K562 (cell line): ENCODE data around the gene SAMD3. TPM values are rescaled to one million over a fixed set of nuclear protein-coding genes. Genes with fewer than 3 reads are reported as not detected.
"Not testable (repeated sequence)": the region's sequence is repeated elsewhere in the genome, so short reads cannot be mapped to it uniquely, and the experiment has no call there.

Experiments used
- ATAC-seq: fragments of 200-7000 bp; cut with Tn5 transposase; 3 replicates; pipeline ENCODE4 v1.9.1; 2020; ENCODE audit warnings: moderate library complexity
- BruUV-seq: library from RNA; stranded (reverse); fragments of 400-500 nt; replicated peaks from 2 replicates; lab custom pipeline; 2021; lab: Mats Ljungman, UMichigan
- CTCF ChIA-PET: fragments of 300-600 bp; formaldehyde crosslinking; extraction: SDS; loops from one replicate; lab custom pipeline; 2021; ENCODE audit warnings: low intra/inter-chr PET ratio; lab: Yijun Ruan, JAX
- POLR2A ChIA-PET: fragments of 300-600, 350-650 bp; sonication (Branson Sonifier 250); formaldehyde crosslinking; extraction: SDS; loops from one replicate; lab custom pipeline; 2021; ENCODE audit warnings: antibody characterized with exemption, inconsistent platforms; lab: Yijun Ruan, JAX
- DNase-seq, 4 experiments: peaks; one replicate each; pipeline versions ENCODE4 v3.0.0 to v3.0.0-alpha.2; 2011 to 2018; ENCODE audit warnings: low spot score in 3 of 4, mixed read lengths in 3 of 4; ENCODE audit errors: extremely low read depth in 1 of 4
- FAIRE-seq: peaks from 2 replicates; lab custom pipeline; 2011; peaks lifted over from hg19 to GRCh38; lab: Jason Lieb, UNC
- H2AFZ ChIP-seq: 2 replicates; pipeline ENCODE4 v1.6.0; 2011; ENCODE audit warnings: low read depth, low read length, control low read depth, inconsistent platforms
- H3K27ac ChIP-seq: fragments of 200-600 bp; 3 replicates; pipeline ENCODE4 v1.8.0; 2011; ENCODE audit warnings: low read depth, mild to moderate bottlenecking, control low read depth, inconsistent platforms, low read length, moderate library complexity, mixed read lengths; ENCODE audit errors: extremely low read depth
- H3K27me3 ChIP-seq, 2 experiments: fragments of 300-600 bp in 1 of 2; 2 replicates in 1 of 2; 3 replicates in 1 of 2; pipeline versions ENCODE4 v1.6.0 to v1.8.0; 2011; ENCODE audit warnings: inconsistent platforms in 2 of 2, low read length in 2 of 2, mild to moderate bottlenecking in 1 of 2, mixed read lengths in 1 of 2, moderate library complexity in 1 of 2; ENCODE audit not compliant: control insufficient read depth in 2 of 2, insufficient read depth in 2 of 2
- H3K36me3 ChIP-seq: fragments of 300-600 bp; 3 replicates; pipeline ENCODE4 v1.8.0; 2011; ENCODE audit warnings: mild to moderate bottlenecking, low read length, inconsistent platforms; ENCODE audit not compliant: control insufficient read depth, insufficient read depth
- H3K4me1 ChIP-seq, 2 experiments: fragments of 200-600 bp in 1 of 2; replicated peaks in 1 of 2; 2 replicates in 1 of 2; 3 replicates in 1 of 2; pipeline versions ENCODE4 v1.5.1 to v1.8.0; 2011; ENCODE audit warnings: inconsistent platforms in 2 of 2, low read length in 2 of 2, mild to moderate bottlenecking in 1 of 2, mixed read lengths in 1 of 2, moderate library complexity in 1 of 2; ENCODE audit not compliant: control insufficient read depth in 2 of 2, insufficient read depth in 2 of 2
- H3K4me2 ChIP-seq: 2 replicates; pipeline ENCODE4 v1.6.1; 2011; ENCODE audit warnings: low read length, control low read depth, inconsistent platforms, mixed read lengths; ENCODE audit not compliant: insufficient read depth
- H3K4me3 ChIP-seq: fragments of 200-600 bp; sonication (generic), shearing (Covaris generic); 2 replicates; pipeline ENCODE4 v1.5.1; 2016; ENCODE audit warnings: control low read depth, inconsistent platforms
- H3K79me2 ChIP-seq: fragments of 200-600 bp; 3 replicates; pipeline ENCODE4 v1.8.0; 2011; ENCODE audit warnings: low read length, inconsistent platforms; ENCODE audit not compliant: control insufficient read depth, insufficient read depth
- H3K9ac ChIP-seq, 2 experiments: 2 replicates each; pipeline versions ENCODE4 v1.6.0 to v1.6.1; 2011; ENCODE audit warnings: low read depth in 2 of 2, low read length in 2 of 2, control low read depth in 1 of 2, inconsistent platforms in 1 of 2, mild to moderate bottlenecking in 1 of 2, mixed read lengths in 1 of 2; ENCODE audit not compliant: insufficient read depth in 1 of 2
- H3K9me1 ChIP-seq: one replicate; pipeline ENCODE4 v1.6.0; 2011; ENCODE audit warnings: inconsistent platforms, mild to moderate bottlenecking, low read length, moderate library complexity; ENCODE audit not compliant: control insufficient read depth, insufficient read depth
- H3K9me3 ChIP-seq: replicated peaks from 2 replicates; pipeline ENCODE4 v1.5.1; 2011; ENCODE audit warnings: low read depth, low read length, inconsistent platforms; ENCODE audit not compliant: control insufficient read depth, insufficient read depth
- H4K20me1 ChIP-seq: replicated peaks from 2 replicates; pipeline ENCODE4 v1.6.1; 2011; ENCODE audit warnings: low read length, inconsistent platforms, mixed read lengths; ENCODE audit not compliant: control insufficient read depth, insufficient read depth
- ARHGAP35 ChIP-seq: fragments of 450-650 bp; IDR thresholded peaks from 2 replicates; pipeline ENCODE4 v1.6.1; 2018; ENCODE audit not compliant: partially characterized antibody
- GTF2F1 ChIP-seq: IDR thresholded peaks from 2 replicates; pipeline ENCODE4 v1.6.1; 2011; ENCODE audit warnings: low read depth, low read length, improper control_type of control experiment
- HIVEP1 ChIP-seq: fragments of 250-450 bp; sonication (Bioruptor Pico); IDR thresholded peaks from 2 replicates; pipeline ENCODE4 v1.4.0; 2020; ENCODE audit warnings: mild to moderate bottlenecking
- ILF3 ChIP-seq: fragments of 450-650 bp; IDR thresholded peaks from 2 replicates; pipeline ENCODE4 v1.6.1; 2018; ENCODE audit warnings: antibody characterized with exemption, mild to moderate bottlenecking, moderate library complexity, borderline replicate concordance
- MTA1 ChIP-seq: fragments of 450-650 bp; IDR thresholded peaks from 2 replicates; pipeline ENCODE4 v1.6.1; 2017; ENCODE audit warnings: borderline replicate concordance
- NFXL1 ChIP-seq: fragments of 450-650 bp; formaldehyde crosslinking; IDR thresholded peaks from 2 replicates; pipeline ENCODE4 v1.4.0; 2021; ENCODE audit warnings: mild to moderate bottlenecking
- POLR3G ChIP-seq: IDR thresholded peaks from 2 replicates; pipeline ENCODE4 v1.6.1; 2011; ENCODE audit not compliant: insufficient read length, insufficient replicate concordance; ENCODE audit errors: extremely low read depth
- SRSF3 ChIP-seq: fragments of 200-400 bp; formaldehyde crosslinking; IDR thresholded peaks from 2 replicates; pipeline ENCODE4 v1.6.1; 2016; ENCODE audit warnings: mild to moderate bottlenecking, low read length, moderate library complexity; ENCODE audit not compliant: insufficient read depth
- WGBS: fragments of 100-300 bp; shearing (Covaris generic); methylation state at CpG from one replicate; pipeline ENCODE4 v1.1.6; 2016; ENCODE audit warnings: low coverage, mixed read lengths; ENCODE audit not compliant: insufficient coverage; ENCODE audit errors: missing lambda C conversion rate; 5-methylcytosine and 5-hydroxymethylcytosine counted together
- in situ Hi-C: fragments of 300-500 bp; cut with MboI; formaldehyde crosslinking; loops from 4 replicates; pipeline ENCODE4 v1.15.0; 2018; ENCODE audit warnings: inconsistent platforms, mixed read lengths
- intact Hi-C: fragments of 100-400 bp; cut with micrococcal nuclease; formaldehyde crosslinking; loops from 2 replicates; pipeline ENCODE4 v1.14.2; 2022
- polyA plus RNA-seq, 8 experiments: library from polyadenylated mRNA; depleted of rRNA in 4 of 8; stranded (reverse) in 5 of 8; unstranded in 3 of 8; fragments of >200 nt; fragmentation: Nextera tagmentation in 2 of 8; fragmentation: Illumina TruSeq in 1 of 8; extraction: Ambion mirVana in 2 of 8; extraction: Trizol in 1 of 8; gene quantifications; 2 replicates each; pipeline versions ENCODE4 v1.2.1 to v1.2.3, GENCODE V29; 2011 to 2014; ENCODE audit warnings: inconsistent platforms in 1 of 8, missing spikeins in 1 of 8
- total RNA-seq, 7 experiments: library from RNA; depleted of rRNA in 6 of 7; stranded (reverse); fragments of >200 nt in 6 of 7; fragmentation: Illumina TruSeq in 2 of 7; extraction: Trizol in 2 of 7; gene quantifications; 2 replicates each; pipeline versions ENCODE4 v1.2.1 to v1.2.3, GENCODE V29; 2011 to 2021; ENCODE audit warnings: low replicate concordance in 1 of 7
- TF ChIP-seq, protein P1 (sequence below), 2 experiments: IDR thresholded peaks; 2 replicates each; pipeline ENCODE4 v1.6.1; 2011; ENCODE audit warnings: borderline replicate concordance in 1 of 2, control low read depth in 1 of 2, low read depth in 1 of 2, low read length in 1 of 2, mild to moderate bottlenecking in 1 of 2, mixed read lengths in 1 of 2, moderate library complexity in 1 of 2; ENCODE audit not compliant: insufficient read depth in 1 of 2, insufficient read length in 1 of 2, poor library complexity in 1 of 2, severe bottlenecking in 1 of 2; ENCODE audit errors: extremely low read depth in 1 of 2

Gene SAMD3
- total and polyA plus RNA-seq, 9 of the 15 experiments (the other 6 are each of a cell fraction or from before 2014, with no cell fraction given) = 0.03 to 0.21 (median 0.18) TPM; not detected in 5

DNA sequence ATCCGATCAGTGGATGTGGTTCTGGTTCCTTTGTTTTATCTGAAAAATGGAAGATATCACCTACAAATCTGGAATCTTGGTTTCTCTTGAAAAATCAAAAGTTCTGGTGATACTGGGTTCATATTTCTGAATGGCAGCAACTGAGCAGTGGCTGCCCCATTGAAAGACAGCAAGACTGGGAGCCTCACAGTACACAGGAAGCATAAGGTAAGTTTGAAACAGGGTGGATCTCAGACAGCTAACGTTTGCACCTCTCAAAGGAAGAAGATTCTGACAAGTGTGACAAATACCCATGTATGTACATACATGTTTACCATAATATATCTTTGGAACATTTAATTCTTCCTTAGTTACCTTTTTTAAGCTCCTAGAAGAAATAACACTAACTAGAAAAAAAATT, at the start of gene SAMD3 (continued):
- TF ChIP-seq ILF3 = no peak
- no peak for TF ChIP-seq HIVEP1 (CRISPR knock-in tag)

DNA sequence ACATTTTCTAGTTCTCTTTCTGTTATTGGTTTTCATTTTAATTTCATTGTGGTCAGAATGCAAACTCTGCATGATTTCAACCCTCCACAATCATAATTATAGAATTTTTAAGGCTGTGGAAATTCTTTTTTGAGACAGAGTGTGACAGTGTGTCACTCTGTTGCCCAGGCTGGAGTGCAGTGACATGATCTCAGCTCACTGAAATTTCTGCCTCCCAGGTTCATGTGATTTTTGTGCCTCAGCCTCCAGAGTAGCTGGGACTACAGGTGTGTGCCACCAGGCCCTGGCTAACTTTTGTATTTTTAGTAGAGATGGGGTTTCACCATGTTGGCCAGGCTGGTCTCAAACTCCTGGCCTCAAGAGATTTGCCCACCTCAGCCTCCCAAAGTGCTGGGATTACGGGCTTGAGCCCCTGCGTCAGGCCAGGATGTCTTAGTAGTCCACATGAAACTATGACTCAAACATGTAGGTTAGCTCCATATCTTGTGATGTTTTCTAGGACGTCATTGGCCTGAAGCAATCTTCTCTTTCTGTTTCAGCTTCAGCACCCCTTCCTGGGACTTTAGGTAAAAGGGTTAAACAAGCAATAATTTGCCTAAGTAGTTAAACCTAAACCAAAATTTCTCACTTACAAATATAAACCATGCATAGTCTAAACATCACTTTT, 47.4 kb upstream of the SAMD3 start:
- BruUV-seq = no TSS peak
- Histone ChIP-seq H3K9ac (no peak overlapping the region), H3K4me1 (no peaks in the 10 kb centered on the region), H3K4me3 (no peak overlapping the region), H3K9me1 (no peaks in the 10 kb centered on the region), H2AFZ (no peak overlapping the region), H3K27me3 (no peaks in the 10 kb centered on the region)
- no peak for DNase-seq
- 4% methylated on average over 3 of the region's 3 CpGs for WGBS
- TF ChIP-seq NFXL1 (no peak), POLR3G (no peak), MTA1 (no peak), SRSF3 (no peak), ARHGAP35 (no peak), GTF2F1 (no peak)
- TF ChIP-seq, protein P1, sequence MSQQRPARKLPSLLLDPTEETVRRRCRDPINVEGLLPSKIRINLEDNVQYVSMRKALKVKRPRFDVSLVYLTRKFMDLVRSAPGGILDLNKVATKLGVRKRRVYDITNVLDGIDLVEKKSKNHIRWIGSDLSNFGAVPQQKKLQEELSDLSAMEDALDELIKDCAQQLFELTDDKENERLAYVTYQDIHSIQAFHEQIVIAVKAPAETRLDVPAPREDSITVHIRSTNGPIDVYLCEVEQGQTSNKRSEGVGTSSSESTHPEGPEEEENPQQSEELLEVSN (IDR thresholded peaks at IDR 0.05; ENCODE audit: borderline replicate concordance in 1 of 2, extremely low read depth in 1 of 2, insufficient read depth in 1 of 2, insufficient read length in 1 of 2, low read depth in 1 of 2, low read length in 1 of 2, poor library complexity in 1 of 2, severe bottlenecking in 1 of 2) = no peak
- TF ChIP-seq, all 486 proteins: peak for 0
- in situ Hi-C loops (no loop called here), intact Hi-C loops (no loop called here)
- Histone ChIP-seq H3K79me2 (no peaks in the 10 kb centered on the region), H3K9me3 (no peaks in the 10 kb centered on the region; the same call in 1 of the 2 replicates), H4K20me1 (no peaks in the 10 kb centered on the region), H3K4me2 (no peak overlapping the region), H3K27ac (no peak overlapping the region), H3K36me3 (no peaks in the 10 kb centered on the region)
- ChIA-PET POLR2A (no interaction called here), CTCF (no interaction called here)
- ATAC-seq (no peak), FAIRE-seq (no peak)

DNA sequence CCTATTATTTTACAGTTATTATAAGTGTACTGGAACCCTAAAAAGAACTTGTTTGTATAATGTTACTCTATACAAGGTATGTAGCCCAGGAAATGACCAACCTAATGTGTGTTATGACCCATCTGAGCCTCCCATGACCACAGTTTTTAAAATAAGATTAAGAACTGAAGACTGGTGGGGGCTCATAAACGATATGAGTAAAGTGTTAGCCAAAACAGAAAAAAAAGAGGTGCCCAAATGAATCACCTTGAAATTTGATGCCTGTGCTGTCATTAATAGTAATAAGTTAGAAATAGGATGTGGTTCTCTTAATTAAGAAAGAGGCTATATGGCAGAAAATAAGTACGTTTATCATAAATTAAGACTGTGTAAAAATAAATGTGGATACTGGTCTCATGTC, 42.8 kb upstream of the SAMD3 start:
- intact Hi-C loops, H2AFZ ChIP-seq, H3K9me3 ChIP-seq, H3K36me3 ChIP-seq, H3K9me1 ChIP-seq, CTCF ChIA-PET, DNase-seq, FAIRE-seq, H3K4me2 ChIP-seq, BruUV-seq, in situ Hi-C loops, H3K27ac ChIP-seq, H3K4me3 ChIP-seq, H3K9ac ChIP-seq, H3K27me3 ChIP-seq, H3K4me1 ChIP-seq, ATAC-seq, H3K79me2 ChIP-seq, H4K20me1 ChIP-seq: not testable (repeated sequence)
- POLR2A ChIA-PET = interaction anchor here (0.6 kb wide), 1 partner anchor 87 kb away, joined by 3 read pairs; no protein-coding TSS in a partner anchor
- 0% methylated on average over 2 of the region's 2 CpGs for WGBS
